Calu3 (cell line): Measurements from ENCODE around the gene C4orf36. TPM values are rescaled to one million over a fixed set of nuclear protein-coding genes. Genes with fewer than 3 reads are reported as not detected.

ENCODE experiments used
- BruUV-seq: library from RNA; stranded (reverse); fragments of 400-500 nt; replicated peaks from 2 replicates; lab custom pipeline; 2021; lab: Mats Ljungman, UMichigan
- CTCF ChIA-PET: fragments of 300-600 bp; sonication (Branson Sonifier 250); formaldehyde crosslinking; loops from one replicate; lab custom pipeline; 2022; ENCODE audit warnings: antibody characterized with exemption; lab: Charles Lee
- DNase-seq: peaks from one replicate; pipeline ENCODE4 v3.0.0; 2022
- H3K27ac Mint-ChIP-seq: one replicate; pipeline ENCODE4 v1.8.0; 2022; ENCODE audit warnings: mixed read lengths; ENCODE audit not compliant: unreplicated experiment
- H3K27me3 Mint-ChIP-seq: one replicate; pipeline ENCODE4 v1.8.0; 2022; ENCODE audit warnings: mixed read lengths; ENCODE audit not compliant: unreplicated experiment
- H3K36me3 Mint-ChIP-seq: one replicate; pipeline ENCODE4 v1.8.0; 2022; ENCODE audit warnings: mild to moderate bottlenecking, moderate library complexity, mixed read lengths; ENCODE audit not compliant: insufficient read depth, unreplicated experiment
- H3K4me1 Mint-ChIP-seq: one replicate; pipeline ENCODE4 v1.8.0; 2022; ENCODE audit warnings: mild to moderate bottlenecking, low read depth, mixed read lengths; ENCODE audit not compliant: unreplicated experiment
- H3K4me3 Mint-ChIP-seq: one replicate; pipeline ENCODE4 v1.8.0; 2022; ENCODE audit warnings: mild to moderate bottlenecking, low read depth, moderate library complexity, mixed read lengths; ENCODE audit not compliant: unreplicated experiment
- H3K9me3 Mint-ChIP-seq: one replicate; pipeline ENCODE4 v1.8.0; 2022; ENCODE audit warnings: low read depth, mixed read lengths; ENCODE audit not compliant: unreplicated experiment
- CTCF ChIP-seq: fragments of 200-600 bp; IDR thresholded peaks from one replicate; pipeline ENCODE4 v1.8.0; 2022; ENCODE audit warnings: antibody characterized with exemption; ENCODE audit not compliant: unreplicated experiment
- intact Hi-C: fragments of 100-400 bp; cut with micrococcal nuclease; formaldehyde crosslinking; loops from one replicate; pipeline ENCODE4 v1.10.0; 2022; ENCODE audit not compliant: unreplicated experiment
- total RNA-seq: library from RNA; stranded (reverse); gene quantifications from 2 replicates; pipeline ENCODE4 v1.2.3, GENCODE V29; 2022

C4orf36 gene
- total RNA-seq, 1 experiment from 2014 or later = 1.7 TPM

GRCh38 chr4:86895692-86896488 is 3.7 kb upstream of the C4orf36 start:
- CTCF ChIA-PET = no interaction called here
- TF ChIP-seq CTCF = no peak
- H3K9me3 Mint-ChIP-seq = no peaks in the 10 kb centered on the region
- no peaks in the 10 kb centered on the region for H3K27me3 Mint-ChIP-seq
- intact Hi-C loops = loop anchor here (1.0 to 10.0 kb wide), 6 partner anchors 61 to 398 kb away; no protein-coding TSS in a partner anchor
- H3K36me3 Mint-ChIP-seq = peaks cover 15% of the 10 kb centered on the region
- no peak overlapping the region for H3K4me3 Mint-ChIP-seq
- no TSS peak for BruUV-seq
- H3K4me1 Mint-ChIP-seq = no peaks in the 10 kb centered on the region
- peak; percentile 37 for DNase-seq
- no peak overlapping the region for H3K27ac Mint-ChIP-seq

GRCh38 chr4:86894455-86894854 is 2.2 kb upstream of the C4orf36 start:
- Mint-ChIP-seq H3K27ac (no peak overlapping the region), H3K4me1 (no peaks in the 10 kb centered on the region), H3K9me3 (no peaks in the 10 kb centered on the region), H3K4me3 (no peak overlapping the region), H3K27me3 (no peaks in the 10 kb centered on the region), H3K36me3 (peaks cover 15% of the 10 kb centered on the region)
- CTCF ChIA-PET = no interaction called here
- no TSS peak for BruUV-seq
- DNase-seq = no peak
- no peak for TF ChIP-seq CTCF
- intact Hi-C loops = loop anchor here (10.0 kb wide), 2 partner anchors 60 to 130 kb away; no protein-coding TSS in a partner anchor

GRCh38 chr4:86893136-86893535 is 914 bp upstream of the C4orf36 start:
- no peaks in the 10 kb centered on the region for H3K27me3 Mint-ChIP-seq
- no peaks in the 10 kb centered on the region for H3K9me3 Mint-ChIP-seq
- H3K36me3 Mint-ChIP-seq = peaks cover 15% of the 10 kb centered on the region
- intact Hi-C loops = loop anchor here (10.0 kb wide), 2 partner anchors 58 to 128 kb away; no protein-coding TSS in a partner anchor
- TF ChIP-seq CTCF = no peak
- peak overlapping the region; percentile 70 for H3K4me3 Mint-ChIP-seq
- CTCF ChIA-PET = interaction anchor here (0.5 to 1.0 kb wide), 3 partner anchors 76 to 395 kb away, joined by 3 read pairs; no protein-coding TSS in a partner anchor
- H3K27ac Mint-ChIP-seq = no peak overlapping the region
- no peak for DNase-seq
- no TSS peak for BruUV-seq
- H3K4me1 Mint-ChIP-seq = no peaks in the 10 kb centered on the region

- no TSS peak for BruUV-seq
- CTCF ChIA-PET = interaction anchor here (0.5 to 1.0 kb wide), 4 partner anchors 76 to 1411 kb away, joined by 3 read pairs; no protein-coding TSS in a partner anchor
- H3K4me3 Mint-ChIP-seq = peak overlapping the region; percentile 70
- H3K4me1 Mint-ChIP-seq = no peaks in the 10 kb centered on the region
- no peak for TF ChIP-seq CTCF
- no peaks in the 10 kb centered on the region for H3K27me3 Mint-ChIP-seq
- intact Hi-C loops = loop anchor here (10.0 kb wide), 2 partner anchors 58 to 128 kb away; no protein-coding TSS in a partner anchor
- H3K9me3 Mint-ChIP-seq = no peaks in the 10 kb centered on the region
- H3K36me3 Mint-ChIP-seq = peaks cover 15% of the 10 kb centered on the region
- DNase-seq = no peak
- H3K27ac Mint-ChIP-seq = peak overlapping the region; percentile 58
Observed at GRCh38 chr4:86892636-86892960, 376 bp upstream of the C4orf36 start.
